WTC11 (cell line): Measurements from ENCODE around the gene WIZ. TPM values are rescaled to one million over a fixed set of nuclear protein-coding genes. Genes with fewer than 3 reads are reported as not detected.

Experiments
- ATAC-seq: fragments of 200-7000 bp; cut with Tn5 transposase; 2 replicates; pipeline ENCODE4 v1.10.0; 2021; ENCODE audit warnings: mild to moderate bottlenecking, moderate library complexity
- CTCF ChIA-PET: fragments of 300-600 bp; sonication (Branson Sonifier 250); formaldehyde crosslinking; loops from one replicate; lab custom pipeline; 2021; ENCODE audit warnings: antibody characterized with exemption; lab: Charles Lee
- POLR2A ChIA-PET: fragments of 350-600 bp; sonication (Branson Sonifier 250); formaldehyde crosslinking; loops from one replicate; lab custom pipeline; 2021; ENCODE audit warnings: antibody characterized with exemption; lab: Charles Lee
- DNase-seq: peaks from one replicate; pipeline ENCODE4 v3.0.0; 2021; ENCODE audit warnings: low spot score
- H3K27ac Mint-ChIP-seq: 2 replicates; pipeline ENCODE4 v1.8.0; 2021; ENCODE audit warnings: mixed read lengths
- H3K27me3 Mint-ChIP-seq: 2 replicates; pipeline ENCODE4 v1.8.0; 2021; ENCODE audit warnings: low read depth, mild to moderate bottlenecking, moderate library complexity, mixed read lengths
- H3K36me3 Mint-ChIP-seq: 2 replicates; pipeline ENCODE4 v1.8.0; 2021; ENCODE audit warnings: mixed read lengths
- H3K4me1 Mint-ChIP-seq: 2 replicates; pipeline ENCODE4 v1.8.0; 2022; ENCODE audit warnings: mixed read lengths
- H3K4me3 Mint-ChIP-seq: 2 replicates; pipeline ENCODE4 v1.8.0; 2021; ENCODE audit warnings: mild to moderate bottlenecking, moderate library complexity, mixed read lengths
- H3K9me3 Mint-ChIP-seq: 2 replicates; pipeline ENCODE4 v1.8.0; 2021; ENCODE audit warnings: mixed read lengths
- E2F1 ChIP-seq: sonication (generic); formaldehyde crosslinking; IDR thresholded peaks from 2 replicates; pipeline ENCODE4 v1.8.0; 2022; ENCODE audit warnings: mild to moderate bottlenecking, missing genetic modification reagents
- GABPB1 ChIP-seq: sonication (generic); formaldehyde crosslinking; IDR thresholded peaks from 2 replicates; pipeline ENCODE4 v1.8.1; 2023; ENCODE audit warnings: mild to moderate bottlenecking, missing genetic modification reagents
- NFATC4 ChIP-seq: fragments of 250-450 bp; sonication (Bioruptor Pico); IDR thresholded peaks from 2 replicates; pipeline ENCODE4 v1.9.0; 2021; ENCODE audit warnings: mild to moderate bottlenecking
- OVOL2 ChIP-seq: fragments of 250-450 bp; sonication (Bioruptor Pico); IDR thresholded peaks from 2 replicates; pipeline ENCODE4 v1.9.0; 2021; ENCODE audit warnings: mild to moderate bottlenecking, borderline replicate concordance
- PREB ChIP-seq: sonication (generic); formaldehyde crosslinking; IDR thresholded peaks from 2 replicates; pipeline ENCODE4 v1.8.1; 2022; ENCODE audit warnings: mild to moderate bottlenecking, missing genetic modification reagents, moderate library complexity, borderline replicate concordance
- PRRX2 ChIP-seq: fragments of 250-450 bp; sonication (Bioruptor Pico); IDR thresholded peaks from 2 replicates; pipeline ENCODE4 v1.8.0; 2021; ENCODE audit warnings: mild to moderate bottlenecking
- SMAD4 ChIP-seq: sonication (generic); formaldehyde crosslinking; IDR thresholded peaks from 2 replicates; pipeline ENCODE4 v1.8.0; 2022; ENCODE audit warnings: mild to moderate bottlenecking, missing genetic modification reagents
- SP1 ChIP-seq: sonication (generic); formaldehyde crosslinking; conservative IDR thresholded peaks from 2 replicates; pipeline ENCODE4 v1.8.1; 2022; ENCODE audit warnings: missing genetic modification reagents
- TEAD4 ChIP-seq: sonication (generic); formaldehyde crosslinking; IDR thresholded peaks from 2 replicates; pipeline ENCODE4 v1.8.0; 2022; ENCODE audit warnings: mild to moderate bottlenecking, missing genetic modification reagents
- ZNF121 ChIP-seq: sonication (generic); formaldehyde crosslinking; IDR thresholded peaks from 2 replicates; pipeline ENCODE4 v1.8.0; 2023; ENCODE audit warnings: missing genetic modification reagents
- ZNF138 ChIP-seq: sonication (generic); formaldehyde crosslinking; conservative IDR thresholded peaks from 2 replicates; pipeline ENCODE4 v1.8.1; 2022; ENCODE audit warnings: mild to moderate bottlenecking, moderate library complexity, missing genetic modification reagents
- ZNF219 ChIP-seq: sonication (generic); formaldehyde crosslinking; IDR thresholded peaks from 2 replicates; pipeline ENCODE4 v1.8.0; 2023; ENCODE audit warnings: missing genetic modification reagents, mild to moderate bottlenecking, borderline replicate concordance
- ZNF232 ChIP-seq: sonication (generic); formaldehyde crosslinking; IDR thresholded peaks from 2 replicates; pipeline ENCODE4 v1.8.0; 2022; ENCODE audit warnings: mild to moderate bottlenecking, missing genetic modification reagents
- total RNA-seq: library from RNA; stranded (reverse); gene quantifications from 3 replicates; pipeline ENCODE4 v1.2.3, GENCODE V29; 2021
- TF ChIP-seq, protein P1 (sequence below): sonication (generic); formaldehyde crosslinking; IDR thresholded peaks from 2 replicates; pipeline ENCODE4 v1.8.1; 2023; ENCODE audit warnings: mild to moderate bottlenecking, missing genetic modification reagents, moderate library complexity
- TF ChIP-seq, protein P2 (sequence below): sonication (generic); formaldehyde crosslinking; IDR thresholded peaks from 2 replicates; pipeline ENCODE4 v1.8.0; 2023; ENCODE audit warnings: mild to moderate bottlenecking, missing genetic modification reagents
- TF ChIP-seq, protein P3 (sequence below): fragments of 200-600 bp; IDR thresholded peaks from 2 replicates; pipeline ENCODE4 v1.8.0; 2022; ENCODE audit warnings: antibody characterized with exemption

WIZ gene
- total RNA-seq, 1 experiment from 2014 or later, result 43.9 TPM

- Mint-ChIP-seq H3K27me3 (peaks cover 4% of the 10 kb centered on the region), H3K4me1 (no peaks in the 10 kb centered on the region), H3K36me3 (no peaks in the 10 kb centered on the region), H3K4me3 (no peak within 1 kb of the TSS), H3K27ac (no peak within 1 kb of the TSS), H3K9me3 (peaks cover 16% of the 10 kb centered on the region)
- DNase-seq (peak; percentile 33), ATAC-seq (peak; percentile 63; the same call in 1 of the 2 replicates)
- 0 out of 2 replicates have a peak, but pooled peaks have one; percentile 29 for TF ChIP-seq GABPB1 (CRISPR knock-in tag)
- no peak for TF ChIP-seq ZNF219 (CRISPR knock-in tag)
- POLR2A ChIA-PET, result no interaction called here
- CTCF ChIA-PET, result interaction anchor here (0.6 to 2.9 kb wide), 9 partner anchors 22 to 693 kb away, joined by 3 to 27 read pairs (median 4); partner anchors contain the start of gene AKAP8L
These were observed 29.9 kb upstream of the WIZ start, which contains the start of gene PGLYRP2 for GRCh38 chr19:15479391-15480345. Gene PGLYRP2 (minus strand): TSS chr19:15479501. CDS start chr19:15479371, 130 bp downstream.

DNA sequence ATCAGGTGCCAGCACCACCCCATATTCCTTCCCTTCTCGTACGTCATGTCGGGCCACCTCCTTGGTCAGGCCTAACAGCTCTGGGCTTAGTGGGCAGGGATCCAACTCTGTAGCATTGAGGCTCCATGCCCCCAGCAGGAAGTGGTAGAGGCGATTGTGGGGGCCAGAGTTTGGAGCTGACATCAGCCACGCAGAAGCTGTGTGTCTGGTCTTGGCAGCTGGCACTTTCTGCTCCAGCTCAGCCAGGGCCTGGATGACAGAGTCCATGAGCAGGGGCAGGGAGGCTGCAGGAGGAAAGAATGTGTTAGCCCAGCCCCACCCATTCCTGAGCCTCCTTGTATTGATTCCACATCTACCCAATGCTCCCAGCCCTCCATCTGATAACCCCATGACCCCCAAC is 26.6 kb upstream of the WIZ start:
- H3K9me3 Mint-ChIP-seq, result peaks cover 24% of the 10 kb centered on the region
- peaks cover 19% of the 10 kb centered on the region for H3K27me3 Mint-ChIP-seq
- CTCF ChIA-PET, result interaction anchor here (0.5 kb wide), 1 partner anchor 385 kb away, joined by 3 read pairs; no protein-coding TSS in a partner anchor

DNA sequence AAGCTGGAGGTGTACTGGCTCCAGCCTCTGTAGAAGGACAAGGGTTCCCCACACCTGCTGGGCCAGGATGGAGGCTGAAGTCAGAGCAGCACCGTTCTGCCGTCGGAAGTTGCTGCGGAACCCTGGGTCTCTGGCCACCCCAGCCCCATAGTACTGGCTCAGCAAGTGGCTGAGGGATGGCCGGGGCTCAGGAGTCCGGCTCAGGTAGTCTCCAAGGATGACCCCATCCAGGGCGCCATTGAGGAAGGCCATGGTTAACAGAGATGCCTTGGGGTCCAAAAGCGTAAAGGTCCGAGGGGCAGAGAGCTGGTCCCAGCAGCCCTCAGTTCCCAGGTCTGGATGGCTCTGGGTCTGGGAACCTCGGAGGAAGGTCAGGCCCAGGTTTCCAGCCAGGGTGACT is 25.9 kb upstream of the WIZ start:
- Mint-ChIP-seq H3K4me3 (no peak overlapping the region), H3K27ac (no peak overlapping the region), H3K4me1 (no peaks in the 10 kb centered on the region), H3K27me3 (peaks cover 26% of the 10 kb centered on the region), H3K36me3 (no peaks in the 10 kb centered on the region), H3K9me3 (peaks cover 24% of the 10 kb centered on the region)
- no peak for DNase-seq
- no peak for ATAC-seq
- POLR2A ChIA-PET, result no interaction called here
- CTCF ChIA-PET, result no interaction called here
- no peak for TF ChIP-seq NFATC4 (CRISPR knock-in tag)
- TF ChIP-seq SP1 (CRISPR knock-in tag), result no peak
- TF ChIP-seq PRRX2, result no peak
- TF ChIP-seq OVOL2, result no peak
- TF ChIP-seq, protein P1, sequence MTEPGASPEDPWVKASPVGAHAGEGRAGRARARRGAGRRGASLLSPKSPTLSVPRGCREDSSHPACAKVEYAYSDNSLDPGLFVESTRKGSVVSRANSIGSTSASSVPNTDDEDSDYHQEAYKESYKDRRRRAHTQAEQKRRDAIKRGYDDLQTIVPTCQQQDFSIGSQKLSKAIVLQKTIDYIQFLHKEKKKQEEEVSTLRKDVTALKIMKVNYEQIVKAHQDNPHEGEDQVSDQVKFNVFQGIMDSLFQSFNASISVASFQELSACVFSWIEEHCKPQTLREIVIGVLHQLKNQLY (CRISPR knock-in tag), result no peak
- no peak for TF ChIP-seq ZNF138 (CRISPR knock-in tag)
- no peak for TF ChIP-seq E2F1 (CRISPR knock-in tag)
- no peak for TF ChIP-seq ZNF232 (CRISPR knock-in tag)
- TF ChIP-seq, protein P2, sequence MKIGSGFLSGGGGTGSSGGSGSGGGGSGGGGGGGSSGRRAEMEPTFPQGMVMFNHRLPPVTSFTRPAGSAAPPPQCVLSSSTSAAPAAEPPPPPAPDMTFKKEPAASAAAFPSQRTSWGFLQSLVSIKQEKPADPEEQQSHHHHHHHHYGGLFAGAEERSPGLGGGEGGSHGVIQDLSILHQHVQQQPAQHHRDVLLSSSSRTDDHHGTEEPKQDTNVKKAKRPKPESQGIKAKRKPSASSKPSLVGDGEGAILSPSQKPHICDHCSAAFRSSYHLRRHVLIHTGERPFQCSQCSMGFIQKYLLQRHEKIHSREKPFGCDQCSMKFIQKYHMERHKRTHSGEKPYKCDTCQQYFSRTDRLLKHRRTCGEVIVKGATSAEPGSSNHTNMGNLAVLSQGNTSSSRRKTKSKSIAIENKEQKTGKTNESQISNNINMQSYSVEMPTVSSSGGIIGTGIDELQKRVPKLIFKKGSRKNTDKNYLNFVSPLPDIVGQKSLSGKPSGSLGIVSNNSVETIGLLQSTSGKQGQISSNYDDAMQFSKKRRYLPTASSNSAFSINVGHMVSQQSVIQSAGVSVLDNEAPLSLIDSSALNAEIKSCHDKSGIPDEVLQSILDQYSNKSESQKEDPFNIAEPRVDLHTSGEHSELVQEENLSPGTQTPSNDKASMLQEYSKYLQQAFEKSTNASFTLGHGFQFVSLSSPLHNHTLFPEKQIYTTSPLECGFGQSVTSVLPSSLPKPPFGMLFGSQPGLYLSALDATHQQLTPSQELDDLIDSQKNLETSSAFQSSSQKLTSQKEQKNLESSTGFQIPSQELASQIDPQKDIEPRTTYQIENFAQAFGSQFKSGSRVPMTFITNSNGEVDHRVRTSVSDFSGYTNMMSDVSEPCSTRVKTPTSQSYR (CRISPR knock-in tag), result no peak
- TF ChIP-seq SMAD4 (CRISPR knock-in tag), result no peak

More for the DNA sequence above, 26.6 kb upstream of the WIZ start:
- no peak overlapping the region for H3K27ac Mint-ChIP-seq
- H3K4me1 Mint-ChIP-seq, result no peaks in the 10 kb centered on the region
- TF ChIP-seq, protein P2 (CRISPR knock-in tag), result no peak
- TF ChIP-seq PREB (CRISPR knock-in tag) (no peak), TEAD4 (CRISPR knock-in tag) (no peak), GABPB1 (CRISPR knock-in tag) (no peak), ZNF121 (CRISPR knock-in tag) (no peak)
- TF ChIP-seq, protein P3, sequence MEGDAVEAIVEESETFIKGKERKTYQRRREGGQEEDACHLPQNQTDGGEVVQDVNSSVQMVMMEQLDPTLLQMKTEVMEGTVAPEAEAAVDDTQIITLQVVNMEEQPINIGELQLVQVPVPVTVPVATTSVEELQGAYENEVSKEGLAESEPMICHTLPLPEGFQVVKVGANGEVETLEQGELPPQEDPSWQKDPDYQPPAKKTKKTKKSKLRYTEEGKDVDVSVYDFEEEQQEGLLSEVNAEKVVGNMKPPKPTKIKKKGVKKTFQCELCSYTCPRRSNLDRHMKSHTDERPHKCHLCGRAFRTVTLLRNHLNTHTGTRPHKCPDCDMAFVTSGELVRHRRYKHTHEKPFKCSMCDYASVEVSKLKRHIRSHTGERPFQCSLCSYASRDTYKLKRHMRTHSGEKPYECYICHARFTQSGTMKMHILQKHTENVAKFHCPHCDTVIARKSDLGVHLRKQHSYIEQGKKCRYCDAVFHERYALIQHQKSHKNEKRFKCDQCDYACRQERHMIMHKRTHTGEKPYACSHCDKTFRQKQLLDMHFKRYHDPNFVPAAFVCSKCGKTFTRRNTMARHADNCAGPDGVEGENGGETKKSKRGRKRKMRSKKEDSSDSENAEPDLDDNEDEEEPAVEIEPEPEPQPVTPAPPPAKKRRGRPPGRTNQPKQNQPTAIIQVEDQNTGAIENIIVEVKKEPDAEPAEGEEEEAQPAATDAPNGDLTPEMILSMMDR, result no peak
- POLR2A ChIA-PET, result no interaction called here
- H3K36me3 Mint-ChIP-seq, result no peaks in the 10 kb centered on the region
- ATAC-seq (no peak), DNase-seq (no peak)
- no peak overlapping the region for H3K4me3 Mint-ChIP-seq
